Thoracic aorta (tissue), 2 donors: Measurements from ENCODE around the gene RNF144A. TPM values are rescaled to one million over a fixed set of nuclear protein-coding genes. Genes with fewer than 3 reads are reported as not detected.

Experiments used
- ATAC-seq: fragments of 150-250 bp; one replicate; pipeline ENCODE4 v1.8.0; 2017; ENCODE audit warnings: low read depth; ENCODE audit not compliant: insufficient number of reproducible peaks, low FRiP score
- DNase-seq: peaks from one replicate; pipeline ENCODE4 v3.0.0-alpha.2; 2020; ENCODE audit warnings: low spot score
- H3K27ac ChIP-seq, 2 donors: fragments of 200-600 bp; sonication (generic); 1 replicate in 1 of 2; 2 replicates in 1 of 2; pipeline ENCODE4 v1.5.1; 2016; ENCODE audit warnings: mild to moderate bottlenecking in 2 of 2, moderate library complexity in 2 of 2
- H3K27me3 ChIP-seq: fragments of 200-600 bp; sonication (generic); replicated peaks from 2 replicates; pipeline ENCODE4 v1.6.0; 2016; ENCODE audit warnings: mild to moderate bottlenecking; ENCODE audit not compliant: insufficient read depth
- H3K36me3 ChIP-seq: fragments of 200-600 bp; sonication (generic); one replicate; pipeline ENCODE4 v1.5.1; 2016
- H3K4me1 ChIP-seq, 2 donors: fragments of 200-600 bp; sonication (generic); 1 replicate in 1 of 2; 2 replicates in 1 of 2; pipeline versions ENCODE4 v1.5.1 to v1.6.0; 2016; ENCODE audit warnings: low read depth in 2 of 2, mild to moderate bottlenecking in 1 of 2; ENCODE audit not compliant: control insufficient read depth in 1 of 2
- H3K4me3 ChIP-seq: fragments of 200-600 bp; sonication (generic); 2 replicates; pipeline ENCODE4 v1.5.1; 2016; ENCODE audit warnings: mild to moderate bottlenecking
- H3K9me3 ChIP-seq: fragments of 200-600 bp; sonication (generic); 2 replicates; pipeline ENCODE4 v1.5.1; 2016
- total RNA-seq, 2 donors: library from RNA; depleted of rRNA; stranded (reverse); fragments of >200 nt; gene quantifications; one replicate each; pipeline versions ENCODE4 v1.1.0 to v1.2.3, GENCODE V29; 2016
- TF ChIP-seq, protein P1 (sequence below): fragments of 200-600 bp; sonication (generic); IDR thresholded peaks from one replicate; pipeline ENCODE4 v1.5.1; 2019; ENCODE audit warnings: antibody characterized with exemption

RNF144A gene
- total RNA-seq, 2 donors from 2014 or later: 3.4 to 6.2 TPM

GRCh38 chr2:7022492-7023385 is 105.5 kb downstream of the RNF144A start:
- Histone ChIP-seq H3K4me3 (no peak overlapping the region), H3K4me1 (peaks cover 0 to 30% of the 10 kb centered on the region in 2 donors), H3K36me3 (no peaks in the 10 kb centered on the region), H3K9me3 (no peaks in the 10 kb centered on the region), H3K27ac (no peak overlapping the region), H3K27me3 (no peaks in the 10 kb centered on the region)
- TF ChIP-seq, protein P1, sequence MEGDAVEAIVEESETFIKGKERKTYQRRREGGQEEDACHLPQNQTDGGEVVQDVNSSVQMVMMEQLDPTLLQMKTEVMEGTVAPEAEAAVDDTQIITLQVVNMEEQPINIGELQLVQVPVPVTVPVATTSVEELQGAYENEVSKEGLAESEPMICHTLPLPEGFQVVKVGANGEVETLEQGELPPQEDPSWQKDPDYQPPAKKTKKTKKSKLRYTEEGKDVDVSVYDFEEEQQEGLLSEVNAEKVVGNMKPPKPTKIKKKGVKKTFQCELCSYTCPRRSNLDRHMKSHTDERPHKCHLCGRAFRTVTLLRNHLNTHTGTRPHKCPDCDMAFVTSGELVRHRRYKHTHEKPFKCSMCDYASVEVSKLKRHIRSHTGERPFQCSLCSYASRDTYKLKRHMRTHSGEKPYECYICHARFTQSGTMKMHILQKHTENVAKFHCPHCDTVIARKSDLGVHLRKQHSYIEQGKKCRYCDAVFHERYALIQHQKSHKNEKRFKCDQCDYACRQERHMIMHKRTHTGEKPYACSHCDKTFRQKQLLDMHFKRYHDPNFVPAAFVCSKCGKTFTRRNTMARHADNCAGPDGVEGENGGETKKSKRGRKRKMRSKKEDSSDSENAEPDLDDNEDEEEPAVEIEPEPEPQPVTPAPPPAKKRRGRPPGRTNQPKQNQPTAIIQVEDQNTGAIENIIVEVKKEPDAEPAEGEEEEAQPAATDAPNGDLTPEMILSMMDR: no peak
- ATAC-seq (no peak), DNase-seq (no peak)

- ATAC-seq: no peak
- H3K4me1 ChIP-seq: peaks cover 0 to 30% of the 10 kb centered on the region in 2 donors
Measured at GRCh38 chr2:7023542-7023941, 106.3 kb downstream of the RNF144A start.

GRCh38 chr2:7024261-7024660 is 107.0 kb downstream of the RNF144A start:
- Histone ChIP-seq H3K36me3 (no peaks in the 10 kb centered on the region), H3K27me3 (no peaks in the 10 kb centered on the region), H3K4me1 (peaks cover 0 to 30% of the 10 kb centered on the region in 2 donors), H3K27ac (no peak overlapping the region), H3K4me3 (no peak overlapping the region), H3K9me3 (no peaks in the 10 kb centered on the region)
- DNase-seq: no peak
- ATAC-seq: no peak
- TF ChIP-seq, protein P1: no peak

More at GRCh38 chr2:7023542-7023941, 106.3 kb downstream of the RNF144A start:
- no peak for DNase-seq
- H3K36me3 ChIP-seq: no peaks in the 10 kb centered on the region
- H3K27ac ChIP-seq: no peak overlapping the region
- H3K27me3 ChIP-seq: no peaks in the 10 kb centered on the region
- no peaks in the 10 kb centered on the region for H3K9me3 ChIP-seq
- TF ChIP-seq, protein P1: no peak
- H3K4me3 ChIP-seq: no peak overlapping the region

DNA sequence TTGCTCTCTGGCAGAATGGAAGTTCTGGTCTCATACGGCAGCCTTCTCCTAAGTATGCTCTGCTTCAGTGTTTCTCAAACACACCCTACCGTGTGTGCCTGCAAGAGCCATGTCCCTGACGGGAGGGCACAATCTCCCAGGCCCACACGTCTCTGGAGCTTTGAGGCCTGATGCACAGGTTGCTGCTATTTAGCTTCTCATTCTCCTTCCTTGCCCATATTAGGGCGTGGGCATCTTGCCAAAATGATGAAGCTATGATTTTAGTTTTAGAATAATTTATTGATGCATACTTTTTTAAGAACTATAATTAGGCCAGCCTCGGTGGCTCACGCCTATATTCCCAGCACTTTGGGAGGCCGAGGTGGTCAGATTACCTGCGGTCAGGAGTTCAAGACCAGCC is 107.9 kb downstream of the RNF144A start:
- Histone ChIP-seq H3K36me3 (no peaks in the 10 kb centered on the region), H3K27ac (no peak overlapping the region), H3K4me3 (no peak overlapping the region), H3K27me3 (no peaks in the 10 kb centered on the region), H3K4me1 (peaks cover 0 to 30% of the 10 kb centered on the region in 2 donors), H3K9me3 (no peaks in the 10 kb centered on the region)
- no peak for ATAC-seq
- TF ChIP-seq, protein P1: no peak
- no peak for DNase-seq

- ATAC-seq (no peak), DNase-seq (no peak)
- TF ChIP-seq, protein P1: no peak
- no peaks in the 10 kb centered on the region for H3K36me3 ChIP-seq
- no peak overlapping the region for H3K27ac ChIP-seq
- no peaks in the 10 kb centered on the region for H3K9me3 ChIP-seq
- H3K4me1 ChIP-seq: peaks cover 0 to 27% of the 10 kb centered on the region in 2 donors
- no peaks in the 10 kb centered on the region for H3K27me3 ChIP-seq
- no peak overlapping the region for H3K4me3 ChIP-seq
Measured at GRCh38 chr2:7026742-7027141, 109.5 kb downstream of the RNF144A start.
